ENCODE results near the gene RBM22. TPM values are rescaled to one million over a fixed set of nuclear protein-coding genes. Genes with fewer than 3 reads are reported as not detected.
A peak's percentile ranks its signal among the peaks of the same experiment; 100 is the strongest.

The RBM22 gene
- total and polyA plus RNA-seq, 2 of the 4 experiments (the other 2 are of a cell fraction) = 26.2 to 34.2 TPM

- no peak for DNase-seq
Measured at GRCh38 chr5:150648294-150649107, 52.4 kb downstream of the RBM22 start.

More at GRCh38 chr5:150648294-150649107, 52.4 kb downstream of the RBM22 start:
- Histone ChIP-seq H3K14ac (replicated peaks; ENCODE audit: low read depth, low read length) (no peak overlapping the region), H4K91ac (ENCODE audit: insufficient read depth, low read depth, low read length) (no peak overlapping the region; the same call in 1 of the 2 replicates), H3K9ac (ENCODE audit: low read depth, low read length) (no peak overlapping the region), H3K9me3 (ENCODE audit: control insufficient read depth, insufficient read depth, low read length) (no peaks in the 10 kb centered on the region), H3K4me2 (ENCODE audit: low read depth, low read length) (no peak overlapping the region), H2BK20ac (ENCODE audit: low read depth, low read length) (no peak overlapping the region), H4K8ac (ENCODE audit: low read depth in 2 of 2, low read length in 2 of 2) (no peak overlapping the region), H3K4me3 (ENCODE audit: insufficient read depth, low read depth, low read length) (no peak overlapping the region), H3K27me3 (ENCODE audit: control insufficient read depth, insufficient read depth, low read length) (no peaks in the 10 kb centered on the region), H3K9me1 (ENCODE audit: insufficient read depth, low read length) (peaks cover 20% of the 10 kb centered on the region; the same call in 1 of the 2 replicates), H4K20me1 (ENCODE audit: insufficient read depth, low read length) (peaks cover 64% of the 10 kb centered on the region), H3K23ac (ENCODE audit: low read depth, low read length) (no peak overlapping the region), H3K27ac (ENCODE audit: insufficient read depth, low read length) (no peak overlapping the region), H2AFZ (replicated peaks; ENCODE audit: low read length, poor library complexity) (no peak overlapping the region), H2AK9ac (replicated peaks; ENCODE audit: low read depth, low read length, poor library complexity) (no peak overlapping the region), H3K56ac (ENCODE audit: extremely low read depth, insufficient read depth, low read length) (no peak overlapping the region), H2BK5ac (ENCODE audit: low read depth, low read length, poor library complexity, severe bottlenecking) (no peak overlapping the region), H2BK120ac (ENCODE audit: low read depth, low read length) (no peak overlapping the region), H3K18ac (ENCODE audit: low read depth, low read length) (no peak overlapping the region), H4K5ac (ENCODE audit: low read depth, low read length) (no peak overlapping the region), H3K4ac (ENCODE audit: low read depth, low read length) (no peak overlapping the region), H2BK15ac (ENCODE audit: low read depth, low read length) (no peak overlapping the region), H3K79me1 (ENCODE audit: low read depth in 1 of 2, low read length in 2 of 2) (peaks cover 38 to 61% of the 10 kb centered on the region in 2 experiments), H3K36me3 (ENCODE audit: control insufficient read depth, insufficient read depth, low read length) (peaks cover 59% of the 10 kb centered on the region), H2AK5ac (ENCODE audit: low read depth, low read length) (no peak overlapping the region), H3K4me1 (ENCODE audit: control insufficient read depth, insufficient read depth, low read length) (peaks cover 33% of the 10 kb centered on the region)
- ATAC-seq (ENCODE audit: low read depth) = no peak
- CTCF ChIA-PET = interaction anchor here (0.6 kb wide), 1 partner anchor 733 kb away, joined by 4 read pairs; no protein-coding TSS in a partner anchor
- POLR2A ChIA-PET (ENCODE audit: unreplicated experiment) = no interaction called here
- in situ Hi-C loops (cut with MboI; ENCODE audit: low sequenced_read_pairs) = no loop called here
- dilution Hi-C loops (cut with HindIII; ENCODE audit: low sequenced_read_pairs, unreplicated experiment) = no loop called here
- TF ChIP-seq MAZ (IDR thresholded peaks at IDR 0.05; ENCODE audit: borderline replicate concordance, low read depth, low read length) = no peak
- no peak for TF ChIP-seq BHLHE40 (IDR thresholded peaks at IDR 0.05; ENCODE audit: low read depth, low read length)
- TF ChIP-seq POLR2A (IDR thresholded peaks at IDR 0.05; ENCODE audit: low read depth, low read length) = no peak
- no peak for TF ChIP-seq MXI1 (IDR thresholded peaks at IDR 0.05; ENCODE audit: borderline replicate concordance, low read depth, low read length)
- no peak for TF ChIP-seq ELK1 (IDR thresholded peaks at IDR 0.05; ENCODE audit: borderline replicate concordance, low read depth, low read length)
- TF ChIP-seq SMC3 (IDR thresholded peaks at IDR 0.05; ENCODE audit: low read depth, low read length) = no peak
- no peak for TF ChIP-seq NFE2L2 (IDR thresholded peaks at IDR 0.05; ENCODE audit: low read depth, low read length)
- TF ChIP-seq, protein P1, sequence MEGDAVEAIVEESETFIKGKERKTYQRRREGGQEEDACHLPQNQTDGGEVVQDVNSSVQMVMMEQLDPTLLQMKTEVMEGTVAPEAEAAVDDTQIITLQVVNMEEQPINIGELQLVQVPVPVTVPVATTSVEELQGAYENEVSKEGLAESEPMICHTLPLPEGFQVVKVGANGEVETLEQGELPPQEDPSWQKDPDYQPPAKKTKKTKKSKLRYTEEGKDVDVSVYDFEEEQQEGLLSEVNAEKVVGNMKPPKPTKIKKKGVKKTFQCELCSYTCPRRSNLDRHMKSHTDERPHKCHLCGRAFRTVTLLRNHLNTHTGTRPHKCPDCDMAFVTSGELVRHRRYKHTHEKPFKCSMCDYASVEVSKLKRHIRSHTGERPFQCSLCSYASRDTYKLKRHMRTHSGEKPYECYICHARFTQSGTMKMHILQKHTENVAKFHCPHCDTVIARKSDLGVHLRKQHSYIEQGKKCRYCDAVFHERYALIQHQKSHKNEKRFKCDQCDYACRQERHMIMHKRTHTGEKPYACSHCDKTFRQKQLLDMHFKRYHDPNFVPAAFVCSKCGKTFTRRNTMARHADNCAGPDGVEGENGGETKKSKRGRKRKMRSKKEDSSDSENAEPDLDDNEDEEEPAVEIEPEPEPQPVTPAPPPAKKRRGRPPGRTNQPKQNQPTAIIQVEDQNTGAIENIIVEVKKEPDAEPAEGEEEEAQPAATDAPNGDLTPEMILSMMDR (conservative IDR thresholded peaks at IDR 0.05; ENCODE audit: low read depth, low read length) = no peak
- intact Hi-C loops (cut with micrococcal nuclease) = no loop called here
- WGBS, 2 experiments (ENCODE audit: extremely low coverage in 2 of 2, insufficient read length in 1 of 2) = 87% methylated on average over 9 of the region's 16 CpGs; no CpG with 5 or more reads in 1 of the 2 experiments
- TSS peak; percentile 63 for BruUV-seq (replicated peaks)

All from IMR-90 (cell line).